Measurements from ENCODE around the gene YWHAB. TPM values are rescaled to one million over a fixed set of nuclear protein-coding genes. Genes with fewer than 3 reads are reported as not detected.

YWHAB gene
- total RNA-seq = 92.1 and 154 TPM in 2 replicates

DNA sequence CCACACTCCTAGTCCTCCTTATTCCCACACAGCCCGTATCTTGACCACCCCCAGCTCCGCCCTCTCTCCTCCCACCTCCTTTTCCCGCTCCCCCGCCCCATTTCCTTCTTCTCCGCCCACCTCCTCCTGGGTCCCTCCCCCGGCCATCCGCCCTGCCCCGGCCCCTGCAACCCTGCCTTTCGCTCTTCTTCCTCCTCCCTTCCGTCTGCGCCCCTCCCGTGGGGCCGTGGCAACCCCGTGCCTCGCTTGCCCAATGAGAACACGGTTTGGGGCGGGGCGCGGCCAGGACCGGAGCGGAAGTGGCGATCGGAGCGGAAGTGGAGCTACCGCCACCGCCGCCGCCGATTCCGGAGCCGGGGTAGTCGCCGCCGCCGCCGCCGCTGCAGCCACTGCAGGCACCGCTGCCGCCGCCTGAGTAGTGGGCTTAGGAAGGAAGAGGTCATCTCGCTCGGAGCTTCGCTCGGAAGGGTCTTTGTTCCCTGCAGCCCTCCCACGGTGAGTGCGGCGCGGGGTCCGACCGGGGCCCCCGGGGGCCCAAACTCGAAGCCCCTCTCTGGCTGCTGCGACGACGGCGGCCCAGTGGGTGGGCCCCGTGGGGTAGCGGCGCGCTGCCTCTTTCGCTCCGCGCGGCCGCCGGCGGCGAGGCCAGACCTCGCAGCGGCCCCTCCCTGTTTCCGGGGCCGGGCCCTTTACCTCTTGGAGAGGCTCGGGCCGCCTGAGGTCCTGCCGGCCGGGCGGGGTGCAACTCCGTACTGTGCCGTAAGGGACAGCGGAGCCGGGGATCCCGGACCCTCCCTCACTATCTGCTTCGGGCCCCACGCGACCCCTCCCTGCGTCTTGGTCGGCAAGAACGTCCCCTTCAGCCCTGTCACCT is at the start of gene YWHAB:
Gene YWHAB, plus strand, starts transcription at position 314 of the 874 bp plus-strand sequence. CDS start 15,829 bp downstream, outside the sequence.

DNA sequence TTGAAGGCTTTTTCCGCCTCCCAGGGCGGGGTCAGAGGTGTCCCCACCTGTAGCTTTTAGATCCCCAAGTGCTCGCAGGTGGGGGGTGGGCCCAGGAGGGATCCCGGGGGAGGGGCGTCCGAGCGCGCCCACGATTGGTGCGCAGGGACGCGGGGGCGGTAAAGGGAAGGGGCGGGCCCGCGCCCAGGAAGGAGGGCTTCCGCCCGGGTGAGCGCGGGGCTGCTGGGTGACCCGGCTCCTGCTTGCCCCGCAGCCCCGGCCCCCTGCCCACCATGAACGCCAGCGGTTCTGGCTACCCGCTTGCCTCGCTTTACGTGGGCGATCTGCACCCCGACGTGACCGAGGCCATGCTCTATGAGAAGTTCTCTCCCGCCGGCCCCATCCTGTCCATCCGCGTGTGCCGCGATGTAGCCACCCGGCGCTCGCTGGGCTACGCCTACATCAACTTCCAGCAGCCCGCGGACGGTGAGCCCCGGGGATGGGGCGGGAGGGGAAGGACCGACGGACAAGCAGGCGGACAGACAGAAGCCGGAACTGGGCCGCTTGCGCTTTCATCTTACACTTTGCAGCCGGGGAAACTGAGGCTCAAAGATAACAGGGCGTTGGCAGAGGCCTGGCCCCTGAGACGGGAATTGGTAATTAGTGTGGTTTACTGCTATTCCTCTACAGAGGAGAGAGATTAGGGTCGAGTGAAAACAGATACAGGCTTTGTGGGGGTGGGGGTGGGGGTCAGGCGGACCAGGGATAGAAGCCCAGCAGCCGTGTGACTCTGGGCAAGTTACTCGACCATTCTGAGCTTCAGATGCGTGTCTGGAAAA is 24.6 kb downstream of the YWHAB start, which contains the start of gene PABPC1L:
Gene PABPC1L, plus strand, starts transcription at position 189 of the 818 bp plus-strand sequence. Its CDS starts 84 bp downstream, at position 273.

Other genes with a start within 250 kb of the YWHAB start
- gene ADA, start 234.0 kb upstream of the YWHAB start, total RNA-seq = 6.0 and 9.2 TPM in 2 replicates
- gene CCN5, start 170.3 kb upstream of the YWHAB start, total RNA-seq = 0.05 and 0.30 TPM in 2 replicates
- 0.09 TPM in 1 of 2 replicates, not detected in the other for gene KCNK15, start 139.8 kb upstream of the YWHAB start, total RNA-seq
- gene RIMS4, start 75.2 kb upstream of the YWHAB start, total RNA-seq = not detected in 2 replicates
- 6.2 and 19.2 TPM in 2 replicates for gene PABPC1L, start 24.4 kb downstream of the YWHAB start, total RNA-seq
- gene TOMM34, start 74.7 kb downstream of the YWHAB start, total RNA-seq = 12.5 and 42.6 TPM in 2 replicates
- 27.9 and 60.2 TPM in 2 replicates for gene STK4, start 80.8 kb downstream of the YWHAB start, total RNA-seq
- gene KCNS1, start 215.4 kb downstream of the YWHAB start, total RNA-seq = 0.59 and 1.9 TPM in 2 replicates
- gene WFDC5, start 229.5 kb downstream of the YWHAB start, total RNA-seq = not detected in 2 replicates
- not detected in 2 replicates for gene WFDC12, start 238.8 kb downstream of the YWHAB start, total RNA-seq

Measured in smooth muscle cell of the umbilical artery (primary cell).